ENCODE results near the gene PPIF. TPM values are rescaled to one million over a fixed set of nuclear protein-coding genes. Genes with fewer than 3 reads are reported as not detected.

PPIF gene
- total RNA-seq, 1 experiment from 2014 or later = 59.0 TPM

GRCh38 chr10:79377557-79378382 is 30.5 kb downstream of the PPIF start:
- Histone ChIP-seq H3K36me3 (ENCODE audit: control insufficient read depth, insufficient read depth, low read length) (no peaks in the 10 kb centered on the region), H3K27ac (ENCODE audit: low read length) (no peak overlapping the region), H3K9me3 (ENCODE audit: control insufficient read depth, insufficient read depth, low read depth, low read length) (no peaks in the 10 kb centered on the region), H3K4me3 (ENCODE audit: low read depth in 2 of 2, low read length in 2 of 2) (no peak overlapping the region), H3K4me1 (ENCODE audit: control insufficient read depth, insufficient read depth, low read length) (peaks cover 6% of the 10 kb centered on the region; the same call in 1 of the 2 replicates), H3K27me3 (ENCODE audit: control insufficient read depth, insufficient read depth, low read length) (no peaks in the 10 kb centered on the region)
- no peak for TF ChIP-seq CTCF (IDR thresholded peaks at IDR 0.05)
- TF ChIP-seq REST (IDR thresholded peaks at IDR 0.05; ENCODE audit: insufficient read depth in 1 of 2, low read depth in 2 of 2, low read length in 1 of 2) = no peak
- no peak for TF ChIP-seq SIN3A (IDR thresholded peaks at IDR 0.05; ENCODE audit: borderline replicate concordance, insufficient read depth, low read depth, low read length)
- TF ChIP-seq POLR2AphosphoS5 (IDR thresholded peaks at IDR 0.05; ENCODE audit: low read depth, low read length) = no peak
- TF ChIP-seq TCF7L2 (IDR thresholded peaks at IDR 0.05; ENCODE audit: low read depth, low read length) = no peak
- ATAC-seq = no peak
- CTCF ChIA-PET = no interaction called here
- no TSS peak for BruUV-seq (replicated peaks)
- DNase-seq (ENCODE audit: low read depth, low spot score) = no peak
- in situ Hi-C loops (cut with HindIII; ENCODE audit: low pct_unique_long_range_greater_than_20kb, low sequenced_read_pairs) = no loop called here
- intact Hi-C loops (cut with micrococcal nuclease; ENCODE audit: unreplicated experiment) = no loop called here
- POLR2A ChIA-PET = no interaction called here

GRCh38 chr10:79378383-79378646 is 31.0 kb downstream of the PPIF start:
- CTCF ChIA-PET = no interaction called here
- TF ChIP-seq CTCF (IDR thresholded peaks at IDR 0.05) (no peak), TCF7L2 (IDR thresholded peaks at IDR 0.05; ENCODE audit: low read depth, low read length) (no peak), POLR2AphosphoS5 (IDR thresholded peaks at IDR 0.05; ENCODE audit: low read depth, low read length) (no peak), SIN3A (IDR thresholded peaks at IDR 0.05; ENCODE audit: borderline replicate concordance, insufficient read depth, low read depth, low read length) (no peak), REST (IDR thresholded peaks at IDR 0.05; ENCODE audit: insufficient read depth in 1 of 2, low read depth in 2 of 2, low read length in 1 of 2) (no peak)
- H3K27me3 ChIP-seq (ENCODE audit: control insufficient read depth, insufficient read depth, low read length) = no peaks in the 10 kb centered on the region
- peaks cover 6% of the 10 kb centered on the region; the same call in 1 of the 2 replicates for H3K4me1 ChIP-seq (ENCODE audit: control insufficient read depth, insufficient read depth, low read length)
- POLR2A ChIA-PET = no interaction called here
- no peak overlapping the region for H3K27ac ChIP-seq (ENCODE audit: low read length)
- H3K9me3 ChIP-seq (ENCODE audit: control insufficient read depth, insufficient read depth, low read depth, low read length) = no peaks in the 10 kb centered on the region
- H3K4me3 ChIP-seq (ENCODE audit: low read depth in 2 of 2, low read length in 2 of 2) = no peak overlapping the region
- in situ Hi-C loops (cut with HindIII; ENCODE audit: low pct_unique_long_range_greater_than_20kb, low sequenced_read_pairs) (no loop called here), intact Hi-C loops (cut with micrococcal nuclease; ENCODE audit: unreplicated experiment) (no loop called here)
- no peaks in the 10 kb centered on the region for H3K36me3 ChIP-seq (ENCODE audit: control insufficient read depth, insufficient read depth, low read length)
- ATAC-seq (no peak), DNase-seq (ENCODE audit: low read depth, low spot score) (no peak)
- BruUV-seq (replicated peaks) = no TSS peak

Data from Panc1 (cell line).